Neural cell (in vitro differentiated cells): ENCODE results near the gene SNRPD2. TPM values are rescaled to one million over a fixed set of nuclear protein-coding genes. Genes with fewer than 3 reads are reported as not detected.

Experiments used
- H2AFZ ChIP-seq: fragments of 200-600, 300-800 bp; sonication (generic), shearing (Covaris generic); 2 replicates; pipeline ENCODE4 v1.6.0; 2014; ENCODE audit warnings: low read depth, mild to moderate bottlenecking, antibody characterized with exemption, low read length, moderate library complexity
- H3F3A ChIP-seq: fragments of 200-600 bp; shearing (Covaris generic); 2 replicates; pipeline ENCODE4 v1.6.1; 2016; ENCODE audit warnings: mild to moderate bottlenecking, moderate library complexity, mixed read lengths, antibody characterized with exemption, low read length; ENCODE audit not compliant: insufficient read depth, poor library complexity, severe bottlenecking
- H3K27ac ChIP-seq: fragments of 200-600, 300-800 bp; sonication (generic), shearing (Covaris generic); 2 replicates; pipeline ENCODE4 v1.5.1; 2014; ENCODE audit warnings: mild to moderate bottlenecking, low read length, moderate library complexity
- H3K27me3 ChIP-seq: fragments of 300-800, 200-600 bp; sonication (generic), shearing (Covaris generic); 2 replicates; pipeline ENCODE4 v1.6.0; 2014; ENCODE audit warnings: mild to moderate bottlenecking, low read depth, low read length, moderate library complexity; ENCODE audit not compliant: insufficient read depth
- H3K36me3 ChIP-seq: fragments of 300-800, 200-600 bp; sonication (generic), shearing (Covaris generic); 2 replicates; pipeline ENCODE4 v1.5.1; 2014; ENCODE audit warnings: mild to moderate bottlenecking, antibody characterized with exemption, low read length, moderate library complexity; ENCODE audit not compliant: insufficient read depth
- H3K4me2 ChIP-seq: fragments of 300-800, 200-600 bp; sonication (generic), shearing (Covaris generic); 2 replicates; pipeline ENCODE4 v1.6.0; 2014; ENCODE audit warnings: mild to moderate bottlenecking, low read length
- H3K4me3 ChIP-seq: fragments of 300-800, 200-600 bp; sonication (generic), shearing (Covaris generic); 2 replicates; pipeline ENCODE4 v1.5.1; 2014; ENCODE audit warnings: mild to moderate bottlenecking, low read length, moderate library complexity
- H3K79me2 ChIP-seq: fragments of 200-600 bp; shearing (Covaris generic); replicated peaks from 2 replicates; pipeline ENCODE4 v1.6.0; 2014; ENCODE audit warnings: mild to moderate bottlenecking, low read length, moderate library complexity; ENCODE audit not compliant: insufficient read depth
- H3K9ac ChIP-seq: fragments of 300-800, 200-600 bp; sonication (generic), shearing (Covaris generic); 2 replicates; pipeline ENCODE4 v1.6.1; 2016; ENCODE audit warnings: mild to moderate bottlenecking, low read length, mixed read lengths
- H3K9me2 ChIP-seq: fragments of 200-600 bp; shearing (Covaris generic); 2 replicates; pipeline ENCODE4 v1.6.1; 2016; ENCODE audit warnings: mild to moderate bottlenecking, low read length, mixed read lengths; ENCODE audit not compliant: insufficient read depth
- H3K9me3 ChIP-seq: fragments of 200-600, 300-800 bp; sonication (generic), shearing (Covaris generic); 2 replicates; pipeline ENCODE4 v1.6.1; 2016; ENCODE audit warnings: mild to moderate bottlenecking, mixed run types, low read length, moderate library complexity, mixed read lengths
- H4K20me1 ChIP-seq: fragments of 200-600 bp; shearing (Covaris generic); 2 replicates; pipeline ENCODE4 v1.6.1; 2016; ENCODE audit warnings: mild to moderate bottlenecking, mixed run types; ENCODE audit not compliant: insufficient read depth
- EP300 ChIP-seq: fragments of 450-650 bp; conservative IDR thresholded peaks from 2 replicates; pipeline ENCODE4 v1.6.1; 2014; ENCODE audit warnings: antibody characterized with exemption, mild to moderate bottlenecking, moderate library complexity; ENCODE audit not compliant: poor library complexity, severe bottlenecking
- EZH2 ChIP-seq: fragments of 200-600, 300-800 bp; shearing (Covaris generic), sonication (generic); IDR thresholded peaks from 2 replicates; pipeline ENCODE4 v1.6.1; 2014; ENCODE audit warnings: antibody characterized with exemption, low read length, borderline replicate concordance, mild to moderate bottlenecking; ENCODE audit not compliant: insufficient read depth, poor library complexity, severe bottlenecking
- MXI1 ChIP-seq: fragments of 450-650 bp; conservative IDR thresholded peaks from 2 replicates; pipeline ENCODE4 v1.6.1; 2014; ENCODE audit warnings: antibody characterized with exemption, mild to moderate bottlenecking; ENCODE audit not compliant: poor library complexity, severe bottlenecking
- POLR2AphosphoS5 ChIP-seq: IDR thresholded peaks from 2 replicates; pipeline ENCODE4 v1.6.1; 2012
- RAD21 ChIP-seq: fragments of 450-650 bp; conservative IDR thresholded peaks from 2 replicates; pipeline ENCODE4 v1.6.1; 2014; ENCODE audit warnings: antibody characterized with exemption, mild to moderate bottlenecking, moderate library complexity
- REST ChIP-seq: IDR thresholded peaks from 2 replicates; pipeline ENCODE4 v1.6.1; 2012; ENCODE audit warnings: borderline replicate concordance
- SMC3 ChIP-seq: fragments of 450-650 bp; conservative IDR thresholded peaks from 2 replicates; pipeline ENCODE4 v1.6.1; 2014; ENCODE audit warnings: antibody characterized with exemption, mild to moderate bottlenecking, moderate library complexity; ENCODE audit not compliant: poor library complexity
- TAF1 ChIP-seq: IDR thresholded peaks from 2 replicates; pipeline ENCODE4 v1.6.1; 2012; ENCODE audit warnings: low read depth
- polyA plus RNA-seq: library from polyadenylated mRNA; depleted of rRNA; stranded (reverse); fragments of >200 nt; gene quantifications from 2 replicates; pipeline ENCODE4 v1.2.3, GENCODE V29; 2014
- TF ChIP-seq, protein P1 (sequence below): fragments of 450-650 bp; IDR thresholded peaks from 2 replicates; pipeline ENCODE4 v1.5.1; 2014; ENCODE audit warnings: antibody characterized with exemption, mild to moderate bottlenecking, moderate library complexity; ENCODE audit not compliant: poor library complexity, severe bottlenecking

Gene SNRPD2
- polyA plus RNA-seq, 1 donor from 2014 or later: 372 TPM

DNA sequence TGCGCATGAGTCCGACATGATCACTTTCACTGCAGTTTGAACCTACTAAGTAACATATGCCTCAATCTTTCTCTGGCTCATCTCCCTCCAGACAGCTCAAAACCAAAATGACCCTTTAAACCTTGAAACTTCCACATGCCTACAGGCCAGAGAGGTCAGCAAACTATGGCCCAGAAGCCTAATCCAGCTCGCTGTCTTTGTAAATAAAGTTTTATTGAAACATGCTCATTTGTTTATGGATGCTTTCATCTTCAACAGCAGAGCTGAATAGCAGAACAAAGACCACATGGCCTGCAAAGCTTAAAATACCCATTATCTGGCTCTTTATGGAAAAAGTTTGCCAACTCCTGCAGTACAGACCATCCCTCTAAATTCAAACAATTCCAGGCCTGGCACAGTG lies 23.4 kb upstream of the SNRPD2 start:
- Histone ChIP-seq H3F3A (no peaks in the 10 kb centered on the region), H3K9me2 (no peaks in the 10 kb centered on the region), H3K36me3 (no peaks in the 10 kb centered on the region), H3K27ac (no peak overlapping the region), H2AFZ (no peak overlapping the region), H3K79me2 (peaks cover 37% of the 10 kb centered on the region), H3K4me2 (no peak overlapping the region), H4K20me1 (no peaks in the 10 kb centered on the region), H3K9me3 (no peaks in the 10 kb centered on the region), H3K9ac (no peak overlapping the region), H3K4me3 (no peak overlapping the region), H3K27me3 (no peaks in the 10 kb centered on the region)
- TF ChIP-seq, protein P1, sequence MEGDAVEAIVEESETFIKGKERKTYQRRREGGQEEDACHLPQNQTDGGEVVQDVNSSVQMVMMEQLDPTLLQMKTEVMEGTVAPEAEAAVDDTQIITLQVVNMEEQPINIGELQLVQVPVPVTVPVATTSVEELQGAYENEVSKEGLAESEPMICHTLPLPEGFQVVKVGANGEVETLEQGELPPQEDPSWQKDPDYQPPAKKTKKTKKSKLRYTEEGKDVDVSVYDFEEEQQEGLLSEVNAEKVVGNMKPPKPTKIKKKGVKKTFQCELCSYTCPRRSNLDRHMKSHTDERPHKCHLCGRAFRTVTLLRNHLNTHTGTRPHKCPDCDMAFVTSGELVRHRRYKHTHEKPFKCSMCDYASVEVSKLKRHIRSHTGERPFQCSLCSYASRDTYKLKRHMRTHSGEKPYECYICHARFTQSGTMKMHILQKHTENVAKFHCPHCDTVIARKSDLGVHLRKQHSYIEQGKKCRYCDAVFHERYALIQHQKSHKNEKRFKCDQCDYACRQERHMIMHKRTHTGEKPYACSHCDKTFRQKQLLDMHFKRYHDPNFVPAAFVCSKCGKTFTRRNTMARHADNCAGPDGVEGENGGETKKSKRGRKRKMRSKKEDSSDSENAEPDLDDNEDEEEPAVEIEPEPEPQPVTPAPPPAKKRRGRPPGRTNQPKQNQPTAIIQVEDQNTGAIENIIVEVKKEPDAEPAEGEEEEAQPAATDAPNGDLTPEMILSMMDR: no peak
- TF ChIP-seq EZH2 (no peak), TAF1 (no peak), MXI1 (no peak), REST (no peak), RAD21 (no peak), EP300 (no peak), SMC3 (no peak), POLR2AphosphoS5 (no peak)

DNA sequence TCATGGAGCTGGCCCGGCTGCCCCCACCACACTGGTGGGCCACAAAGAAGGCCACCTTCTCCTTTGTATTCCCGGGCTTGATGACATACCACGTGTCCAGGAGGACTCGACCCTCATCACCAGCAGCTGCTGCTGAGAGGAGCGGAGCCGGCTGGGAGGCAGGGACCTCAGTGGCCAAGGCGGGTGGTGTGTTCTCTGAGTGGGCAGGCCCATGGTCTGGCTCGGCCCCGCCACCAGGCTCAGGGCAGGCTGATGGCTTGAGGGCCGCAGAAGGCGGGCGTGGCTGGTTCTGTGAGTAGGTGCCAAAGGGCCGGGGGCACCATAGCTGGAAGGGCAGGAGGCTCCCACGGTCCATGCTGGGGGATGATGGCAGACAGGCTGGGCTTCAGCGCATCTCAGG lies 21.4 kb upstream of the SNRPD2 start:
- no peaks in the 10 kb centered on the region for H3K36me3 ChIP-seq
- no peak overlapping the region for H3K4me2 ChIP-seq
- no peaks in the 10 kb centered on the region for H3K9me3 ChIP-seq
- H3F3A ChIP-seq: no peaks in the 10 kb centered on the region
- no peak overlapping the region for H3K27ac ChIP-seq
- H3K27me3 ChIP-seq: no peaks in the 10 kb centered on the region
- H2AFZ ChIP-seq: no peak overlapping the region
- TF ChIP-seq TAF1: no peak
- no peak for TF ChIP-seq EP300
- TF ChIP-seq, protein P1: no peak
- no peak for TF ChIP-seq EZH2
- TF ChIP-seq MXI1: no peak
- TF ChIP-seq SMC3: no peak
- no peak for TF ChIP-seq POLR2AphosphoS5
- TF ChIP-seq RAD21: no peak
- TF ChIP-seq REST: no peak
- no peak overlapping the region for H3K9ac ChIP-seq
- no peaks in the 10 kb centered on the region for H3K9me2 ChIP-seq
- H4K20me1 ChIP-seq: no peaks in the 10 kb centered on the region
- peaks cover 23% of the 10 kb centered on the region for H3K79me2 ChIP-seq
- no peak overlapping the region for H3K4me3 ChIP-seq
